Jurkat, Clone E6-1 (cell line): ENCODE results near the gene TTR.

Experiments used
- DNase-seq: peaks from one replicate; pipeline ENCODE4 v3.0.0-alpha.2; 2011; ENCODE audit warnings: low read depth, low spot score
- H3K4me3 ChIP-seq: 2 replicates; pipeline ENCODE4 v1.5.1; 2011; ENCODE audit warnings: mild to moderate bottlenecking, low read length, control low read depth, moderate library complexity

TTR gene

DNA sequence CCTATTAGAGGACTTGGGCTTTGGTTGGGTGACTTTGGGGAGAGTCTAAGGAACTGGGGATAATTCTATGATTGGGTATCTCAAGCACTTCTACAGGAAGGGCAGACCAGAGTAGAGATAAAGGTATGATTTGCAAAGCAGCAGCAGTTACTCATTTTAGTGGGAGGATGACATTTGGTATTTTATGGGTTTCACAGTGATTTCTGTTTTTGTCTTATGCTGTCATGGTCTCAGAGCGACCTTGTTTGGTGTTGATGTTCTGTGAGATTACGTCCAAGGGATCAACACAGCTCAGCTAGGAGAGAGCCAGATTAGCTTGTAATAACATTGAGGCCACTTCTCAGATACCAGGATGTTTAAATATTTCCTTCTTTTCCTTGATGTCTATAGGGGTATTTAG lies 18.2 kb downstream of the TTR start:
- DNase-seq = no peak
- H3K4me3 ChIP-seq = no peak overlapping the region

DNA sequence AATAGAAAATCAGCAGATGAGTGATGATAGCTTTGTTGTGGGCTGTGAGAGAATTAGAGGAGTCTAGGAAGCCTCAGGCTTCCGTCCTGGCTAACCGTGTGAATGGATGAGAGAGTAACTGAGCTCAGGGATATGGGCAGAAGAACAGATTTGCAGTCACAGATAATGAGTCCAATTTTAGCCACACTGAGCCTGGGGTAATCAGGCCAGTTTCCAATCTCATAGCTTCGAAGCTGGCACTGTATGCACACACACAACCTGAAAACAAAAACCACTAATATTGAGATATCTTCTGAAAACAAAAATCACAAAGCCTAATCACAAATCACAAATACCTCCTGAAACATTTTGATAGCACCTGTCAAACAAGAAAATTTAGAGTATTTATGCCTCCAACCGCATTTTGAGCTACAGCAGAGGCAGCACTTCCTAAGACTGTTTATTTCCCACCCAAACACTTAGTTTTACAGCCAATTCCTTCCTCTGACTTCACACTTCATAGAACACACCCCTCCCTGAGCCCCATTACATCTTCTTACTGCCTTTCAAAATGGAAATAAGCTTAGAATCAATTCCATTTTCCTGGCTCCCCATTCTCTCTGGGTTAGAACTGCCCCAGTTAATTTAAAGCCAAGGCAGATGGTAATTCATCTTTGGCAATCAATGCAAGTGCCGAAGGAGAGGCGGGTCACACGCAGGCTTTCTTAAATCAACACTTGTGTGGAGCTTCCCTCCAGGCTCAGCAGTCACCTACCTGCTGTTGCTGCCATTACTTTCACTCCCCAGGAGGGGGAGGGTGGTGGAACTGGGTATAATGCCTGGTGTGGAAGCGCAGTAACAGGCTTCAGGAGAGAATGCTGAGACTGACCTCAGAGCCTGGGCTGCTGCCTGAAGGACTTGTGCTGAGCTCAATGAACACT lies 18.9 kb downstream of the TTR start:
- H3K4me3 ChIP-seq = no peak overlapping the region
- peak; percentile 47 for DNase-seq

DNA sequence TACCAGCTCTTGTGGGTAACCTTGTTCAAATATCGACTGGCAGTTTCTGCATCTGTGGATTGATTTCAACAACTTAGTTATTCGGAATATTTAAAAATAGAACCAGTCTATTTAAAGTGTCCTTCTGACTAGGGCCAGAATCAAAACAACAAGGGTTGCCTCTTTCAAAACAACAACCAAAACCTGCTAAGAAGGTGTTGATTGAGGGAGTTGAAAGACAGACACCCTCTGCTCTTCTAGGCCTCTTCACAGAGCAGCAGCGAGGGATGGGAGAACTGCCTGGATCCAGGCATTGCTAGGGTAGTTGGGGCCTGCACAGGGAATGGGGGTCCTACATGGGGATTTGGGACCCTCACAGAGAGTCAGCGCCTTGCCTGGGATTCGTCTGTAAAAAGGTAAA lies 19.8 kb downstream of the TTR start:
- no peak overlapping the region for H3K4me3 ChIP-seq
- DNase-seq = no peak

DNA sequence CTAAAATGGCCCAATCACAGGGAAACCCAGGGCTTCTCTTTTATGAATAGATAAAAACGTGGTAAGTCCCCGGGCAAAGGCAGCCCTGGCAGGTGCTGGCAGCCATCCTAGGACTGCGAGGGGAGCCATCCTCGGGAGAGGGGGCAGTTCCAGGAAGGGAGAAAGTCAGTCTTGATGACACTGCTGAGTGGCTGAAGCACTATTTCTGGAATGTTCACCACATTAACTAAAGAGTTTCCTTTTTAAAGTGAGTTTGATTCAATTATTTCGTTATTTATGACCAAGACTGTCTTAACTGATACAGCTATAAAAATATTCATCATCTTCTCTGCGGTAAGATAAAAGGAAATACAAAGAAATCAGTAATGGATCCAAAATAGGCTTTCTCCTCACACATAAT lies 20.4 kb downstream of the TTR start:
- H3K4me3 ChIP-seq = no peak overlapping the region
- DNase-seq = no peak

DNA sequence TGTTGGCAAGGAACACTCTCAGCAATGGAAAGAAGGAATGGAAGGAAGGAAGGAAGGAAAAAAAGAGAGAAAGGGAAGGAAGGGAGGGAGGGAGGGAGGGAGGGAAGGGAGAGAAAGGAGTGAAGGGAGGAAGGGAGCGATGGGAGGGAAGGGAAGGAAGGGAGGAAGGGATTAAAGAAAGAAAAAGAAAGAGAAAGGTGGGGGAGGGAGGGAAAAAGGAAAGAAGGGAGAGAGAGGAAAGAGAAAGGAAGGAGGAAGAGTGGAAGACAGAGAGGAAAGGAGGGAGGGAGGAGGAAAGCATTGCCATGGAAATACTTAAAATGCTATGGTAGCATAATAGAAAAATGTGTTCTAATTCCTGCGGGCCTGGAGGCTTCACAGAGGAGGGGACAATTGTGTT lies 22.4 kb downstream of the TTR start:
- DNase-seq = no peak
- H3K4me3 ChIP-seq = no peak overlapping the region

DNA sequence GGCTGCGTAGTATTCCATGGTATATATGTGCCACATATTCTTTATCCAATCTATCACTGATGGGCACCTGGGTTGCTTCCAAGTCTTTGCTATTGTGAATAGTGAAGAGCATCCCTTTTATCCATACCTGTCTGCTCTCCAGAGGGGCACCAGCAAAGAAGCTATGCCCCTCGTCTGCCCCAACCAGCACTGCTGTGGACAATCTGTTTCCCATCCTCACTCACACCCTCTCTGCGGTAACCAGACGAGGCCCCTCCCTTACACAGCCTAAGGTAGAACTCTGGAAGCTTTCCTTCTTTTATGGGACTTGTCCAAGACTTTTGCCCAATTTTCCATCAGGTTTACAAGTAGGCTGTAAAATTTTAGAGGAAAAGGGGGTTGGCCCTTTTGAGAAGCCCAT lies 24.9 kb downstream of the TTR start:
- no peak overlapping the region for H3K4me3 ChIP-seq
- DNase-seq = no peak

DNA sequence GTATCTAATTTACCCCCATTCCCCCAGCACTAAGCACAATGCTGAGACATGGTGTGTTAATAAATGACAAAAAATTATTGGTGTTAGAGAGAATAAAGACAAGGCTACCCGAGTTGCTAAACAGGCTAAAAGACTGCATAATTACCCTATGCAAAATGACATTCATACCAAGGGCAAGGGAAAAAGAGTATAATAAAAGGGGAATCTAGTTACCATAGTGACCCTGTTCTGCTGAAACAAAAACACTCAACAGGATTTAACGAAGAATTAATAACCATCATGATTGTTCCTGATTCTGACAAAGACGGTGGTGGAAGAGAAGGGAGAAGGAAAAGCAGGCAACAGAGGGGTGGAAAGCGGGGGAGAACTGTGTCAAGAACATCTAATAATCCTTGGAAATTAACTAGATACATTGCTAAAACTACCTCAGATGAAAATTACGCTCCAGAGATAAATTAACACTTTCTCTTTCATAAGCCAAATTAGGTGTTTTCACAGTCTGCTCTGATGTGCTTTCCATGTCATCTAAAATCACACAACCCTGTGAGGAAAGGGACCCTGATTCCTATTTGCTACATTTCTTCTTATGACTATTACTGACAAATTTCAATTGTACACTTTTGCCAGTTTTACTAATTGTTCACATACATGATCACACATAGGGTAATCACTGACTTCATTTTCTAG lies 25.5 kb downstream of the TTR start:
- DNase-seq = no peak
- no peak overlapping the region for H3K4me3 ChIP-seq

DNA sequence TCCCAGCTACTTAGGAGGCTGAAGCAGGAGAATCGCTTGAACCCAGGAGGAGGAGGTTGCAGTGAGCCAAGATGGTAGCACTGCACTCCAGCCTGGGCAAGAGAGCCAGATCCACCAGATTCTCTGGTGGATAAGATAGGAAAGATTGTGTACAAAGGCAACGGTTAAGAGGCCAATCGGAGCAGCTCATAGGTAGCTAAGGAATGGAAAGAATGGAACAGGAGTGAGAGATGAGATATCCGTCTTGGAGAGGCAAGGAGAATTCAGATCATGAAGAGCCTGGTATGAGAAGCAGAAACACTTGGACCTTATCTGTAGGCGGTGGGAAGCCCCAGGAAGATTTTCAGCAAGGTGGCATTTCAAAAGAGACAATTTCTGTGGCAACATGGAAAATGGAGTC lies 27.1 kb downstream of the TTR start:
- DNase-seq = no peak
- H3K4me3 ChIP-seq = no peak overlapping the region

DNA sequence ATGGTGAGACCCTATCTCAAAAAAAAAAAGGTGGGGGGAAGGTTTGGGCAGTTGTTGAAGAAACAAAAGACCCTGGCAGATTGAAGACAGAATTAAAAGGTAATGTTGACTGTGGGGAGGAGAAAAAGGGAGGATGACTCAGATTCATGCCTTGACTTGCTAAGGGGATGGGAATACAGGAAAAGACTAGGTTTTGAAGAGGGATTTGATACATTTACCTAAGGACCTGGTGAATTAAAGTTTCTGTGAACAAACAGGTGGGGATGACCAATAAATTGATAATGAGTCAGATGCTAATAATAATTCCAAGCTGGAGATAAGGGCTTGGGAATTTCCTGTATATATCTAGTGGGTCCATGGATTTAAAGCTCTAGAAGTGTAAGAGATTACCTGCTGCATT lies 27.6 kb downstream of the TTR start:
- DNase-seq = no peak
- H3K4me3 ChIP-seq = no peak overlapping the region

DNA sequence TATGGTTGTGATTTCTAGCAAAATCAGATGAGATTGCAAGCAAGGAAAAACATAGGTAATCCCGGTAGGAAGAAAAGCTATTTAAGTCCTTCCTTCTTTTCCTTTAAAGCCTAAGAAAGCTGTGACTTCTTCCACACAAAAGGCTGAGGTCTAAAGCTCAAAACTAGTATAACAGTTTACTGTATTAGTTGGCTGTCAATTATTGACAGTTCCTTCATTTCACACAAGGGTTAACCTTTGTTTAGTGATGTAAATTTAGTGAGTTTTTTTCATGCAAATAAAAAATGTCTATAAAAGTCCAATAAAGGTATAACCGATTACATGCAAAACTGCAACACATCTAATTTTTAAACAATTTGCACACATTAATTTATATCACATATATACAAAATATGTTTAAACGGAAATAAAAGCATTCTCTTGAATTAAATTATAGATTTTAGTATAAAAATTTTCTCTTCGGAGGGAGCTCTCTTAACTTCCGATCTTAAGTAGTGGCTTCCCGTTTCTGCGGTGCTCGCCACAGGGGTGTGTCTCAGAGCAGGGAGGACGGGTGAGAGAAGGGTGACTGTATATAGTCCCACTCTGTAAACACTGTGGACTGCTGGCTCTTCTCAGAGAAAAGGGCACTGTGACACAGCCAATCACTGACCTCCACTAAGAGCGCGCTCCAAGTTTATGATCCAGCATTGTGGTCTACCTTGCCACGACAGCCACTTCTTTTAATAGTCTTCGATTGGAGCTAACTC lies 33.4 kb downstream of the TTR start:
- no peak overlapping the region for H3K4me3 ChIP-seq
- no peak for DNase-seq

DNA sequence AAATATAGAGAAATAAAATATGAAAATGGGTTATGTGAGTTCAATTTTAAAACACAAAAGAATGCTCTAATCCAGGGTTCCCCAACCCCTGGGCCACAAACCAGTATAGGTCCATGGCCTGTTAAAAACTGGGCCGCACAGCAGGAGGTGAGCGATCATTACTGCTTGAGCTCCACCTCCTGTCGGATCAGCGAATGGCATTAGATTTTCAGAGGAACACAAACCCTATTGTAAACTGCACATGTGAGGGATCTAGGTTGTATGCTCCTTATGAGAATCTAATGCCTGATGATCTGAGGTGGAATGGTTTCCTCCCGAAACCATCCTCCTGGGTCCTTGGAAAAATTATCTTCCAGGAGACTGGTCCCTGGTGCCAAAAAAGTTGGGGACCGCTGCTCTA lies 34.7 kb downstream of the TTR start:
- H3K4me3 ChIP-seq = no peak overlapping the region
- DNase-seq = no peak

DNA sequence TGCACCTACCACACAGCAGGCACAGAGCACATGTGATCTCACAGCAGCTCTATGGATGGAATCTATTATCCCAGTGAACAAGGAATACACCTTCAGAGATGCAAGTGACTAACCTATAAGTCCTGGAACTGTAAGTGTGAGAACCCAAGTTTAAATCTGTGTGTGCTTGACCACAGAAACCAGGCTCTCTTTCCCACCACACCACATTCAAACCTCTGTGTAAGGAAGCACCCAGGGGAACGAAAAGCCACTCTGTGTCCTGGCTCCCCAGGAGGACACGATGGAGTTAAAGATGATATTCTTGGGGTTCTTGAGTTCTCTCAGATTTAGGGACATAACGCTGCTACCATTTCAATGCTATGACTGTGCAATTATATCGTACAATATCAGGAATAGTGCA lies 38.9 kb downstream of the TTR start:
- H3K4me3 ChIP-seq = no peak overlapping the region
- DNase-seq = no peak

DNA sequence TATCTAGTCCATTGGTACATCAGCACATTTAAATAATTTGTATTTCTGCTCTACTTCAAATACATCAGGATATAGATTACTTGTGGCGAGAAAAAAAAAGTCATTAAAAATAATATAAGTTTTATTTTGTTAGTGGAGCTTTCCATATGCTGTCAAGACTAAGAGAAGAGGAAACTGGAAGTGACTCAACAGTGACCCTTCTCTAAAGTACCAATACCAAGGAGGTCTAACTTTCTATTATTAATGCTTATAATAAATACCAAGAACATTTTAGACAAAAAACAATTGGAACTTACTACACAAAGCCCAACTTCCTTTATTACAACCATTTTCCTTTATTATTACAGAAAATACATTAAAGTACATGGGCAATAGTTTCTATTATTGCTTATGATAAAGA lies 39.8 kb downstream of the TTR start:
- no peak for DNase-seq
- H3K4me3 ChIP-seq = no peak overlapping the region

DNA sequence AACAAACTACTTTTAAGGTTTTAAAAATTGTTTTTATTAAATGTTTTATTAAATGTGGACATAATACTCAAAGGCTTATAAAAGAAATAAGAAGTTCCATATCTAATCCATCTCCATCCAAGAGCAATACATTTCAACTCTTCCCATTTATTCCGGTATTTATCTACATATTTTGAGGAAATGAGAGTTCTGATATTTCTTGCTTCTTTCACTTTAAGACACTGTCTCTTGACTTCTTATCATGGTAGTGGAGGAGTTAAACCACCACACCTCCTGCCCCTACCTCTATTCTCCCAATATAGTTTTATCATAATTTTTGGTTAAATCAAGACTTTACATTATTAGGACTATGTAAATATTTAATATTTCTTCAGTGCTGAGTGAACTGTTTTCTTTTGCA lies 40.7 kb downstream of the TTR start:
- no peak overlapping the region for H3K4me3 ChIP-seq
- DNase-seq = no peak

DNA sequence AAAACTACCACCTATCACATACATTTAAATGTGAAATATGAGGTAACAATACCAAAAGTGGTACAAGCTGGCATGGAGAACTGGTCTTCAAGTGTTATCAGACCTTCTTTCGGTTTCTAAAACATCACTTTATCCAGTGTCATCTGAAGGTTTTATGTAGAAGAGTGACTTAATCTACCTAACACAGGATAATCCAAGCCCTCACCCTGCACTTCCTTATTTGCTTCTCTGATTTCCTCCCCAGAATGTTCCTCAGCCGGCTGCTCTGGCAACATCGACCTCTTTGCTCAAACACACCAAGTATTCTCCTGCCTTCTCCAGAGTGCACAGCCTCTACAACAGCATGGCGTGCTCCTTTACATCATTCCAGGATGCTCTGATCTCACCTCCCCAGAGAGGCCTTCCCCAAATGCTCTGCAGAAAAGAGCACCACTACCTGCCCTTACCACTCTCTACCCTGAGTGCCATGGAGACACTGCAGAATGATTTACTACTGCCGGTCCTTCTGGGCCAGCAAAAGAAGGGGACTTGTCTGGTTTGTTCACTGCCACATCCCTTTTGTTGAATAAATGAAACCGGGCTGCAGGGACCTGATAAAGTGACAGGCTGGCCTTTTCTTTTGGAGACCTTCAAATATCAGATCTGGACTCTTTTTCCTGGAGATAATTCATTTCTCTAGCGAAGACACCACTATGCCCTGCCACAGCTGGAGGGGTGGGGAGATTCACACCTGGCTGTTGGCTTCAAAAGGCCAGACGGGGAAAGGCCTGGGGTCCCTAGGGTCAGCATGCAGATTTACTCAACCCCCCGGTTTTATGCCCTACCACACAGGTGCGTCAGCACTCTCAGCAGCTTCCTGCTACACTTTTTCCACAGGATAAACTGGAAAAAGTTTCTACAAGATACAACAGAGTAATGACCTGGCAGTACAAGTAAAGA lies 42.0 kb downstream of the TTR start:
- peak overlapping the region; percentile 21 for H3K4me3 ChIP-seq
- DNase-seq = no peak

DNA sequence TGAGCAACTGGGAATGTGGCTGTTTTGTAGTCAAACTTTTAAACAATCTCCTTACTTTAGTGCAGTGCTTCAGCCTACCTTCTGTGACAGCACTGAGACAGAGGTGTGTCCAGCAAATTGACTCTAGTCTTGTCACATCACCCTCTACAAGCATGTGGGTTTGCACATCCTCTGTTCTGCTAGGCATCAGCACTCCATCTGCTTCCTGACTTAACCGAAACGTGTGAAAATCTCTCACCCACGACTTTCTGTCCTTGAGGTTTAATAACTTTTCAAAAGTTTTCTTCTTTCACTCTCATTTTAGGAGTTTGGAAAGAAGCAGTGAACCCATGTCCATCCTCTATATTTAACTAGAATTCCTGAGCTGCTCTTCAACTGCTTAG lies 42.6 kb downstream of the TTR start:
- DNase-seq = peak; percentile 94
- peak overlapping the region; percentile 22 for H3K4me3 ChIP-seq

DNA sequence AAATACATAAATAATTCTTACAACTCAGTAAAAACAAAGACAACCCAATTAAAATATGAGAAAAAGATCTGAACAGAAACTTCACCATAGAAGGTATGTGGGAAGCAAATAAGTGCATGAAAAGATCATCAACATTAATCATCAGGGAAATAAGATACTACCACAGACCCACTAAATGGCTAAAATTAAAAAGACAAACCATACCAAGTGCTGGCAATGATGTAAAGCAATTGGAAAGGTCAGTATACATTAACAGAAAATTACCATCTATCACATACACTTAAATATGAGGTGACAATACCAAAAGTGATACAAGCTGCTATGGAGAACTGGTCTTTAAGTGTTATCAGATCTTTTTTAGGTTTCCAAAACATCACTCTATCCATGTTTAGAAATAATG lies 44.7 kb downstream of the TTR start:
- no peak for DNase-seq
- H3K4me3 ChIP-seq = no peak overlapping the region

DNA sequence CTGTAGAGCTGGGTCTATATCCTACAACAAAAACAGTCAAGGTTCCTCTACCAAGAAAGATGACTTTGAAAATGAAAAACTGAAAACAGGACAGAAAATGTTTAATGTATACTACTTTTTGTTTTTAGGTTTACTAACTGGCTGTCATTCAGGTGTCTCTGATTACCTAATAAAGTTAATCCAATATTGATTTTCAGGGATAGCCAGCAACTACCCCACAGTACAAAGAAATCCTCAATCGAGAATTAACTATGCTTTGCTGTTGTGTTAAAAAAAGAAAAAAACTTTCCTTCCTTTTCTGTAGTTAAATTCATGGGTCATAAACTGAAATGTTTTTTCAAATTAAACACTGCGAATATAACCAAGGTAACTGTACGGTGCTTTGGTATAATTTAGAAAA lies 45.8 kb downstream of the TTR start:
- no peak for DNase-seq
- H3K4me3 ChIP-seq = no peak overlapping the region

DNA sequence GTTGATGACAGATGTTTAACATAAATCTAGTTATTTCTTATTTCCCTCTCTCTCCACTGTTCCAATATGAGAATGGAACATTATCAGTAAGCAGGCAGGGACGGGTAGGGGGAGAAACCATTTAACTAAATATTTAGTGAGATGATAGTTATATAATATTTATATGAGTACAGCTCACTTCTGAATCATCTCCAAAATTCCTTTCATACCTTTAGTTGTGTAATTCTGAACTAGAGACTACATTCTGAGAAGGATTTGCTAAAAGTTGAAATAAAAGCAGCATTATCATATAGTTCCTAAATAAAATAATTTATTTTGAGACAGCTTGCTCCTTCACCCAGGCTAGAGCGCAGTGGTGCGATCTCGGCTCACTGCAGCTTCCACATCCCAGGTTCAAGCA lies 51.3 kb downstream of the TTR start:
- H3K4me3 ChIP-seq = no peak overlapping the region
- no peak for DNase-seq
